Liver (tissue), 3 donors: ENCODE data around the gene ARHGAP32.

Experiments
- CTCF ChIP-seq: fragments of 150-350 bp; IDR thresholded peaks from 2 replicates; pipeline ENCODE4 v1.5.1; 2017; ENCODE audit warnings: improper control_type of control experiment, low read depth, low read length; ENCODE audit not compliant: missing input control
- MAX ChIP-seq: IDR thresholded peaks from 2 replicates; pipeline ENCODE4 v1.6.1; 2016; ENCODE audit warnings: antibody characterized with exemption
- RAD21 ChIP-seq, 2 donors: IDR thresholded peaks; 2 replicates each; pipeline ENCODE4 v1.6.1; 2016; ENCODE audit warnings: antibody characterized with exemption in 2 of 2, mild to moderate bottlenecking in 2 of 2
- REST ChIP-seq: IDR thresholded peaks from 2 replicates; pipeline ENCODE4 v1.6.1; 2016; ENCODE audit warnings: antibody characterized with exemption, mild to moderate bottlenecking
- RXRA ChIP-seq, 2 donors: IDR thresholded peaks; 2 replicates each; pipeline ENCODE4 v1.6.1; 2017 to 2018; ENCODE audit warnings: antibody characterized with exemption in 2 of 2, mild to moderate bottlenecking in 1 of 2
- SP1 ChIP-seq: IDR thresholded peaks from 2 replicates; pipeline ENCODE4 v1.6.1; 2018; ENCODE audit warnings: antibody characterized with exemption, mild to moderate bottlenecking
- TAF1 ChIP-seq: conservative IDR thresholded peaks from 2 replicates; pipeline ENCODE4 v1.6.1; 2016; ENCODE audit warnings: antibody characterized with exemption, mild to moderate bottlenecking
- YY1 ChIP-seq: IDR thresholded peaks from 2 replicates; pipeline ENCODE4 v1.6.1; 2016; ENCODE audit warnings: antibody characterized with exemption, mild to moderate bottlenecking
- ZBTB33 ChIP-seq: IDR thresholded peaks from 2 replicates; pipeline ENCODE4 v1.6.1; 2016; ENCODE audit warnings: antibody characterized with exemption
- donor health status: healthy.
- donor health status: healthy.

GRCh38 chr11:128938156-128938885 is 253.8 kb downstream of the ARHGAP32 start:
- TF ChIP-seq RXRA (IDR thresholded peaks at IDR 0.05) (no peak), CTCF (no peak), RAD21 (IDR thresholded peaks at IDR 0.05) (no peak), MAX (no peak), REST (no peak), ZBTB33 (no peak), SP1 (no peak), TAF1 (no peak), YY1 (no peak)
